NCI-H748 treated with DMSO at 0.1 percent for 48 hours (cell line): ENCODE measurements around the gene HLA-DRA.
"Not testable (repeated sequence)": the region's sequence is repeated elsewhere in the genome, so short reads cannot be mapped to it uniquely, and the experiment has no call there.

Experiments
- DNase-seq: peaks from one replicate; lab custom pipeline; 2025; lab: John Stamatoyannopoulos, UW

Gene HLA-DRA

DNA sequence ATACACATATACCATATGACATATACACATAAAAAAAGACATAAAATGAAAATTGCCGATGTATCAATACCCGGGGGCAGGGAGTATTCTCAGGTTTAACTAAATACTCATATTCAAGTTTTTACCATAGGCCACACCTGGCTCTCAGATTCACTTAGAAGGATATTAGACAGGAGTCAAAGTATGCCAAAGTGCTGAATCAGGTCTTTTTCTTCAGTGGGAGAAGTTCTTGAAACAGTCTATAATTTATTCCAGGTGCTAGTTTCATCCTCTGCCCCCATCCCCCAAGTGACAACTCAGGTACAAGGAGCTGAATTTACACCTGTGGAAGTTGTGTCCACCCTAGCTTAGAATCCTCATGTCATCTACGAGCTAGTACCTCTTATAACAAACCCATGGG, 8.5 kb upstream of the HLA-DRA start:
- no peak for DNase-seq

DNA sequence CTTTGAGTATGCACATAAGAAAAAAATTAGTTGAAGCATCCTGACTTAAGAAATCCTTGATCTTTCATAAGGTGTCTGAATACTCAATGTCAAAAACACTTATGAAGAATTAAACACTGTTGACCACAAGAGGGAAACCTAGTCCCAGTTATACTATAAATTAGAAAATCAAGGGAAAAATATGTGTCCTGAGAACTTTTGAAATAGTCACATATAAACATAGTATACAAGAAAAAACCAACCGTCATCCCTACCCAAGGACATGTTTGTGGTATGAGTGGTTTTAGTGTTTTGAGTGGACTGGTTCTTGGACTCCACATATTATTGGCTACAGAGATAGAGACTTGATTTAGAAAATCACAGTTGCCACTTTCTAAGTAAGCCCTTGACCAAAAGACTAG, 7.6 kb upstream of the HLA-DRA start:
- peak; percentile 6 for DNase-seq

DNA sequence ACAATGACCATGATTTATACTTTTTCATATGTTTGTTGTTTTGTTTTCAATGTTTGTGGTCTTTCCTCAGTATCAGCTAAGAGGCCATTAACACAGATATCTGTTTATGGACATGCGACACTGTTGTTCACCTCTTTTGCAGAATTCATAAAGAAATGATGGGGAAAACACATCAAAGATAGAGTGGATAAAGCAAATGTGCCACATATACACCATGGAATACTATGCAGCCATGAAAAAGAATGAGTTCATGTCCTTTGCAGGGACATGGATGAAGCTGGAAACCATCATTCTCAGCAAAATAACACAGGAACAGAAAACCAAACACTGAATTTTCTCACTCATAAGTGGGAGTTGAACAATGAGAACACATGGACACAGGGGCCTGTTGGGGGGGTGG, 5.7 kb upstream of the HLA-DRA start:
- DNase-seq = not testable (repeated sequence)

DNA sequence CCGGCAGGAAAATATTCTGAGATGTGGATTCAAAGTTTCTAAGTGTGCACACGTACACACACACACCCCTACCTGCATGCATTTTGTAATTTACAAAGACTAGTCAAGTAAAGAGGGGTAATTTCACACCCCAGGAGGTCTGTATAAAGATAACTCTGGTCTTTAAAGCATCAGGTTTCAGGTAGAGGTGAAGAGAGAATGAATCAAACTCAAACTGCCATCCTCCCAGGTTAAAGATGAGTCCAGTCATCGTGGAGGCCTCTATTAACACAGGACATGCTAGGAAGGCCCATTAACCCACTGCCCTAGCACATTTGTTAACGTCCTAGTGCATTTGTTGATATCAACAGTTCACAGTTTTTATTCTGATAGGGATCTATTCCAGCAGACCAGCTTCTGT, 3.5 kb upstream of the HLA-DRA start:
- DNase-seq = no peak

DNA sequence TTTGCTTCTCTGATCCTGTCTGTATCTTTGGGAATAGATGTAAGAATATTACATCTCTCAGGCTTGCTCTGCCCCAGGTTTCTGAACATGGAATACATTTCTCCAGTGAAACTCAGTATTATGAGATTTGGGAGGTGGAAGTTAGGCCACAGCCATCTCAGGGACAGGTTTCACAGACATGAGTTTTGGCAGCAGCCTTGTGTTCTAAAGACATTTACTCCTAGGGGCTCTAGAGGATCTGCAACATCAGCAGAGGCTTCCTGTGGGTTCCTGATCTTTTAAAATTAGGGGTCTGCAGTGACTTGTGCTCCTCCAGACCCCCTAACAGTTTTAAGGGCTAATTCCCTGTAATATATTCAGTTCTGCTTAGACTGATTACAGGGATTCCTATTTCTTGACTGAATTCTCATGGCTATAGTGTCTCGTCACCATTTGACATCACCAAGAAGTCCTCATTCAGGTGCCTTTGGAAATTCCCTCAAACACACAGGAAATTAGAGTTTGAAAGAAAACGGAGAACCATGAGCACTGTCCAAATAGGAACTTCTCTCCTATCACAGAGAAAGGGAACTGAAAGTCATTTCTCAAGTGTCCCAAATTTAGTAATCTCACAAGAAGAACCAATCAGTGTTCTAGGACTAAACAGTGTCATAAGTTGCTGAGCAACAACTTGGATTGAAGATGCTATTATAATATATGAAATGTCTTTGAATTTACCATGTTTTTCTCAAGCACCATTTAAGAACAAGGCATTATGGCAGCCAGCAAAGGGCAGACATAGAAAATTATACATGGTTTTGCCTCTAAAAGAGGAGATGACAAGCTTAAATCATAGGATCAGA, 2.5 kb upstream of the HLA-DRA start:
- no peak for DNase-seq

DNA sequence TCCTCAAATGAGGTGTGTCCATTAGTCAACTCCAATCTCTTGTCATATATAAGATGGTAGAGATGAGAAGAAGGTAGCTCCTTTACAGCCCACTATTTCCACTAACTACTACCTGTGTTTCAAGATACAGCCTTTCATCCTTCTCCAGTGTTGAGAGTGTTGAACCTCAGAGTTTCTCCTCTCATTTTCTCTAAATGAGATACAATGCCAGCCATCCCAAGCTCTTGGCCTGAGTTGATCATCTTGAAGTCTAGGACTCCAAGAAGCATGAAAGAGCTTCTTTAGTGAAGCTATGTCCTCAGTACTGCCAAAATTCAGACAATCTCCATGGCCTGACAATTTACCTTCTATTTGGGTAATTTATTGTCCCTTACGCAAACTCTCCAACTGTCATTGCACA, 548 bp upstream of the HLA-DRA start:
- DNase-seq = no peak

DNA sequence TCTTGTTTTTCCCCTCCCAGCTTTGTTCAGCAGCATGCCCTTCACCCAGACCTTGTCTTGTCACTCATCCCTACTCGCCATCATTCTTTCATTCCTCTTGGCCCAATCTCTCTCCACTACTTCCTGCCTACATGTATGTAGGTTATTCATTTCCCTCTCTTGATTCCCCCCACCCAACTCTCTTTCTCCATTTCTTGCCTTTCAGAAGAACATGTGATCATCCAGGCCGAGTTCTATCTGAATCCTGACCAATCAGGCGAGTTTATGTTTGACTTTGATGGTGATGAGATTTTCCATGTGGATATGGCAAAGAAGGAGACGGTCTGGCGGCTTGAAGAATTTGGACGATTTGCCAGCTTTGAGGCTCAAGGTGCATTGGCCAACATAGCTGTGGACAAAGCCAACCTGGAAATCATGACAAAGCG, 2.6 kb downstream of the HLA-DRA start:
- no peak for DNase-seq

DNA sequence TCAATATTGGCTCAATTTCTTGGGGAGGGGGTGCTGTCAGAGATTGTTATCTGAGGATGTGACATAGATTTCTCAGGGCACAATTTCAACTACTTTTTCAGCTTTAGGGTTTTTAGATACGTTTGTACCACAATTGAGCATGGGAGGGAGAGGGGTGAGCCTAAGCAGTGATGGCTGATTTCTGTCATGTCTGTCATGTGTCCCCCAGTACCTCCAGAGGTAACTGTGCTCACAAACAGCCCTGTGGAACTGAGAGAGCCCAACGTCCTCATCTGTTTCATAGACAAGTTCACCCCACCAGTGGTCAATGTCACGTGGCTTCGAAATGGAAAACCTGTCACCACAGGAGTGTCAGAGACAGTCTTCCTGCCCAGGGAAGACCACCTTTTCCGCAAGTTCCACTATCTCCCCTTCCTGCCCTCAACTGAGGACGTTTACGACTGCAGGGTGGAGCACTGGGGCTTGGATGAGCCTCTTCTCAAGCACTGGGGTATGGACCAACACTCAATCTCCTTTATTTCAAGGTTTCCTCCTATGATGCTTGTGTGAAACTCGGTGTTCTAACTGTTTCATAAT, 3.4 kb downstream of the HLA-DRA start:
- no peak for DNase-seq

DNA sequence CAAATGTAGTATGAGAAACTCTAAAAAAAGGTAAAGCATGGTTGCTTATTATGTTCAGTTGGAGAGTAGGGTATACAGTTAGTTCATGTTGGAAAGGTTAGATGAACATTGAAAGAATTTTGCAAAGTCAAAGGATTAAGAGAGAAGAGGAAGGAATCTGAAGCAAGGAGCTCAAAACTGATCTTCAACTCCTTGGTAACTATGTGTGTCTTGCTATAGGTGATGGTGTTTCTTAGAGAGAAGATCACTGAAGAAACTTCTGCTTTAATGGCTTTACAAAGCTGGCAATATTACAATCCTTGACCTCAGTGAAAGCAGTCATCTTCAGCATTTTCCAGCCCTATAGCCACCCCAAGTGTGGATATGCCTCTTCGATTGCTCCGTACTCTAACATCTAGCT, 4.7 kb downstream of the HLA-DRA start:
- DNase-seq = no peak

DNA sequence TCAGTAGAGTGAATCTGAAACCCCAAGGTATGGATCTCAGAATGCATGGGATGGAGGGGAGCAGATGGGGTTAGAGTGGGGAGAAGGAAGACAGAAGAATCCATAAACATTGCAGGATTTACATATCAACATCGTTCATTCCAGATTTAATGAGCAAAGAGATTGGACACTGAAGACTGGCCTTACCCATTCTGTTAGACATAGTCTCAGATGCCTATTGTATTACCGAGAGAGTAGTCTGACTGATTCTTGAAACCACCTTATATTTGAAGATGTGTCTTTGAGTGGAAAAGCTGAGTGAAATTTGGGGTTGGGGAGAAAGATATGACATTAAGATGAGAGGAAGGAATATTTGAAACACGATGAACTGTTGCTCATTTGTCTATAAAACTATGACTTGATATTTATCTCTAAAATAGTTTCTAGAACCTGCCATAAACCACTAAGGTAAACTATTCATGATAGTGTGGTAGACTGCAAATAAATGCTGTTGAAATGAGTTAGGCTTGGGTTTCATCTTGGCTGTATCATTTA, 5.7 kb downstream of the HLA-DRA start:
- no peak for DNase-seq

DNA sequence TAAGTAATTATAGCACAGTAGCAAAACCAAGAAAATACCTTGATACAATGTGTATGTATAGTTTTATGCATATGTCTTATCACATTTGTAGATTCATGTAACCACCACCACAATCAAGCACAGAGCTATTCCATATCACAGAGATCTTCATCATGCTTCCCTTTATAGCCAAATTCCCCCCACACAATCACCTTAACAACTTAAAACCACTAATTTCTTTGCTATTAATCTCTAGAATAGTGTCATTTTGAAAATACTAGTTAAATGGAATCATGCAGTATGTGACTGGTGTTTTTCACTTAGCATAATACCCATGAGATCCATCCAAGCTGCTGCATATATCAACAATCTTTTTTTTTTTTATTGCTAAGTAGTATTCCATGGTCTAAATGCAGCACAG, 8.2 kb downstream of the HLA-DRA start:
- DNase-seq = no peak

DNA sequence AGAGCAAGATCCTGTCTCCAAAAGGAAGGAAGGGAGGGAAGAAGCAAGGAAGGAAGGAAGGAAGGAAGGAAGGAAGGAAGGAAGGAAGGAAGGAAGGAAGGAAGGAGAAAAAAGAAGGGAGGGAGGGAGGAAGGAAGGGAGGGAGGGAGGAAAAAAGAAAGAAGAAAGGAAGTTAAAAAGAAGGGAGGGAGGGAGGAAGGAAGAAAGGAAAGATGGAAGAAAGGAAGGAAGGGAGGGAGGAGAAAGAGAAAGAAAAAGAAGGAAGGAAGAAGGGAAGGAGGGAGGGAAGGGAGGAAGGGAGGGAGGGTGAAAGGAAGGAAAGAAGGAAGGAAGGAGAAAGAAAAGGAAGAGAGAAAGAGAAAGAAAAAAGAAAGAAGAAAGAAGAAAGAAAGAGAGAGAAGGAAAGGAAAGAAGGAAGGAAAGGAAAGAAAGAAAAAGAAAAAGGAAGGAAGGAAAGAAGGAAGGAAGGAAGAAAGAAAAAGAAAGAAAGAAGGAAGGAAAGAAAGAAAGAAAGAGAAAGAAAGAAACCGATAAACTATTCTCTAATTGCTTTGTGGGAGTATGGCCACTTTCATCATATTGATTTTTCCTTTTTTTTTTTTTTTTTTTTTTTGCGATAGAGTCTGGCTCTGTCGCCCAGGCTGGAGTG, 9.5 kb downstream of the HLA-DRA start:
- DNase-seq = no peak

DNA sequence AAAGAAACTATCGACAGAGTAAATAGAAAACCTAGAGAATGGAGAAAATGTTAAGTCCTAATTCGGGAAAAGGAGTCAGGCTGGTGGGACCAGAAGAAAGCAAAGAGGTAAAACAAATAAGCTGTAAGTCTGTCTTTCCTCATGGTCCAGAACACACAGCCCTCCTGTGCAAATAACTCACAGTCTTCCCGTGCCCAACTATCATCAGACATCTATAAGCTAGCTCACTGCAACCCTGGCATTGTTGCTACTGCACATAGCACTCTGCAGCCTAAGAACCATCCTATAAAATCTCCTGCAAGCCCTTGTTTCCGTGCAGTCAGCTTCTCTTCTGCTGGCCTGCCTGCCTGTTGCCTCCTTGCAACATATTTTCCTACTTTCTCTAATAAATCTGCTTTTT, 17.4 kb downstream of the HLA-DRA start:
- DNase-seq = no peak

DNA sequence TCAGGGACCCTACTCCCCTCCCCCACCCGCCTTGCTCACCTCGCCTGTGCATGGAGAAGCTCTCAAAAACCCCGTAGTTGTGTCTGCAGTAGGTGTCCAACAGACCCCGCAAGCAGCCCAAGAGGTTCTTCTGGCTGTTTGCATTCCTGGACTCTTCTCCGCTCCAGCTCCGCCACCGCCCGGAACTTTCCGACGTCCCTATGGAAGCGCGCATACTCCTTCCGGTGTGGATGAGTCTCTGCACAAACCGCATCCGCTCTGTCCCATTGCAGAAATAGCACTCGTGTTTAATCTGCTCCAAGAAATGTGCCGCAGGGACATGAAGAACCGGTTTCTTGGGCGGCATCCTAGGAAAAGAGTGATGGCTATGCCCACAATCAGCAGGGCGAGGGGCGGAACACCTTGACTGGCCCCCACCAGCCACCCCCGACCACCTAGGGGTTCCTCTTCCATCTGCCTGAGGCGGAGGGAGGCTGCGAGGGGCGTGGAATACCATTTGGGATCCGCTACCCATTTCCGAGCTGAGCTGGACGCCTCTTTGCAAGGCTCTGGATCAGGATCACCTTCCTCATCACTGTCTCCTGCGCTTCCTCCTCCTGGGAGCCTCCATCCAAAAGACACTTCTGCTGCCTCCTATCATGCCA, 20.2 kb downstream of the HLA-DRA start:
- DNase-seq = no peak

DNA sequence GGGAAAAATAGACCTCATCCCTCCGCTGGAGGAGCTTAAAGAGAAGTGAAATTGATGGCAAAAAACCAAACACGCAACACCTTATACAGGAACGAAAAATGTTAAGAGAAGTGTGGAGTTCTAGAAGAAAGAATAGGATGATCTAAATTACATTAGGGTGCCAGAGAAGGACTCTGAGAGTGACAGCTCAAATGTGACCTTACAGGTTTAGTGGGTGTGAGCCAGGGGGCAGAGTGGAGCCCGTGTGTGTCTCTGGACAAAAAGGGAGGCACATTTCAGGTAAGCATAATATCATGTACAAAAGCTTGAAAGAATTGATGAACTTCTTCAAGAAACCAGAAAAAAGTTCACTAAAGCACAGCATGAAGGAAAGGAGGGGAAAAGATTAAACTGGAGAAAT, 20.8 kb downstream of the HLA-DRA start:
- no peak for DNase-seq

DNA sequence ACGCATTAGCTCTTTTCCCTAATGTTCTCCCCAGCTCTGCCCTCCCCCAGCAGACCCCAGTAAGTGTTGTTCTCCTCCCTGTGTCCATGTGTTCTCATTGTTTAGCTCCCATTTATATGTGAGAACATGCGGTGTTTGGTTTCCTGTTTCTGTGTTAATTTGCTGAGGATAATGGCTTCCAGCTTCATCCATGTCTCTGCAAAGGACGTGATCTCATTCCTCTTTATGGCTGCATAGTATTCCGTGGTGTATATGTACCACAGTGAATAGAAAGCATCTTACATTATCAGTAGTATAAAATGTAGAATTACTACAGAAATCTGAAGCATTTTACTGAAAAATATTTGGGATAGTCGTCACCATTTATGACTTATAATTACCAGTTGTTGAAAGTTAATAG, 21.8 kb downstream of the HLA-DRA start:
- no peak for DNase-seq

DNA sequence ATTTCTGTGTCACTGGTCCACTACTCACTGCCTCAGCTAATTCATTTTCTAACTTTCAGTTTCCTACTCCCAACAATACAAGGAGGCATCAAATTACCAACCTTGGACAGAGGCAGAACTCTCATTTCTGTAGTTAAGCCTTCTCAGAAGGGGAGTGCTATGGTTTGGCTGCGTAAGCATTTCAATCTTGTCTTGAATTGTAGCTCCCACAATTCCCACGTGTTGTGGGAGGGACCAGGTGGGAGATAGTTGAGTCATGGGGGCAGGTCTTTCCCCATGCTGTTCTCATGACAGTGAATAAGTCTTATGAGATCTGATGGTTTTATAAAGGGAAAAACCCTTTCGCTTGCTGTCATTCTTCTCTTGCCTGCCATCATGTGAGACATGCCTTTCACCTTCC, 22.9 kb downstream of the HLA-DRA start:
- no peak for DNase-seq

DNA sequence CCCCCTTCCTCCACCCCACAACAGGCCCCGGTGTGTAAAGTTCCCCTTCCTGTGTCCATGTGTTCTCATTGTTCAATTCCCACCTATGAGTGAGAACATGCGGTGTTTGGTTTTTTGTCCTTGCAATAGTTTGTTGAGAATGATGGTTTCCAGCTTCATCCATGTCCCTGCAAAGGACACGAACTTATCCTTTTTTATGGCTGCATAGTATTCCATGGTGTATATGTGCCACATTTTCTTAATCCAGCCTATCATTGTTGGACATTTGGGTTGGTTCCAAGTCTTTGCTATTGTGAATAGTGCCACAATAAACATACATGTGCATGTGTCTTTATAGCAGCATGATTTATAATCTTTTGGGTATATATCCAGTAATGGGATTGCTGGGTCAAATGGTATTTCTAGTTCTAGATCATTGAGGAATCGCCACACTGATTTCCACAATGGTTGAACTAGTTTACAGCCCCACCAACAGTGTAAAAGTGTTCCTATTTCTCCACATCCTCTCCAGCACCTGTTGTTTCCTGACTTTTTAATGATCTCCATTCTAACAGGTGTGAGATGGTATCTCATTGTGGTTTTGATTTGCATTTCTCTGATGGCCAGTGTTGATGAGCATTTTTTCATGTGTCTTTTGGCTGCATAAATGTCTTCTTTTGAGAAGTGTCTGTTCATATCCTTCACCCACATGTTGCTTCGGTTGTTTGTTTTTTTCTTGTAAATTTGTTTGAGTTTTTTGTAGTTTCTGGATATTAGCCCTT, 28.2 kb downstream of the HLA-DRA start:
- DNase-seq = not testable (repeated sequence)

DNA sequence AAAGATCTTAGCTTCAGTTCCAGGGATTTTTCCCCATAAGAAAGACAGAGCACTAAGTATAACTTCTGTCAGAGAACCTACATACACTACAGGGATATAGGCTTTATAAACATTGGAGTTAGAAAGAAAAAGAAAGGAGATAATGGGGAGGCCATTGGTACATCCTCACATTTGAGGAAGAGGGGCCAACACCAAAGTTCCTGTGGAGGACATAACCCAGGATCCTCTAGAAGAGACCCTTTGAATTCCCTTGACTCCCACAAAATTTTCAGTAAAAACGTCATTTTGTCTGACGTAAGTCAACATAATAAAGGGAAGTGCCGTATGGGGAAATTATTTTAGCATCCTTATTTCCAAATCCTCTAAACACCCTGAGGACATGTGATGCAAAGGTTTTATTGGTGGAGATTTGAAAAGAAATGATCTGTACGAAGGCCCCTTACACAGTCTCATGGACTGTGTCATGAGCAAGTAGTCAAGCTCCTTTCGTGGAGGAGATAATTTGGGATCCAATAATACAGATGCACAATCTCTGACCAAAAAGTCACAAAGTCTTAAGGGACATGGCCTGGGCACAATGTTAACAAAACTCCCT, 33.2 kb downstream of the HLA-DRA start:
- DNase-seq = no peak

DNA sequence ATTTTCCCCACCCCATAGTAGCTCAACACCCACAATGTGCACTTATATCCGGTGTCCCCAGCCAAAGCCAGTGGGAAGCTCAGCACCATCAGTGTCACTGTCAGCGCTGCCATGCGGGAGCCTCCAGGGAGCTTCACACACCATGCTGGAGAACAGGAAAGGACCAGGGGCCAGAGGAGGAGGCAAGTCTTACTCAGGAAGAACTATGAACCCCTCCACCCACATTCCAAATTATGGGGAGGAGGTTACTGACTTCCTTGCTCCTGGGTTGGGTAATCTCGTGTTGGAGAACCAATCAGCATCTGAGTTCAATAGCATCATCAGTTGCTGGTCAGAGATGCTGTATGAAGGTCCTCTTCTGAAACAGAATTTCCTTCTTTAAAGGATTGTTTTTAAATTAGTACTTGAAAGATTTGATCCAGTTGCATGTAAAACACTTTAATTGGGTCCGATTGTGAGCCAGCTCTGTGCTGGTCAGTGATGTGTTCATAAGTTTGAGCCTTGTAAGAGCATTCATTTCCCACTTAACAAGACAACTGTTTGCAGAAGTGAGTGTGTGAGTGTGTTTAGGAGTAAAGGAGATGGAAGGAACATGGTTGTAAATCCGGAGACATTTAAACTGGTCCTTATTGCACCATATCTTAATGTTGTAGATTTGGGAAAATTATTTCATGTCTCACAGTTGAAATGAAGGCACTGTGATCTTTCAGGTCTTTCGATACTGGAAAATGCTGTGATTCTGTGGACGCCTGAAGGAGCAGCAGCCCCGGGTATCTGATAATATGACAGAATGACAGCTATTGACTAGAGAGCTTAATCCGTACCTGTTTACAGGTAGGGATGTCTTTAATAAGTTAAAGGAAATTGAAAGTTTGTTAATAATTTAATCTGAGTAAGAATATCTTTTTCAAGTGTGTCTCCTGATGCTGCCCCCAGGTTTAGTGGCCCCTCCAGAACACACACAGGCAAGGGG, 34.0 kb downstream of the HLA-DRA start:
- not testable (repeated sequence) for DNase-seq
